ENCODE results near the gene CRYZL1. TPM values are rescaled to one million over a fixed set of nuclear protein-coding genes. Genes with fewer than 3 reads are reported as not detected.

Gene CRYZL1
- 26.4 and 28.5 TPM in 2 replicates for total RNA-seq

DNA sequence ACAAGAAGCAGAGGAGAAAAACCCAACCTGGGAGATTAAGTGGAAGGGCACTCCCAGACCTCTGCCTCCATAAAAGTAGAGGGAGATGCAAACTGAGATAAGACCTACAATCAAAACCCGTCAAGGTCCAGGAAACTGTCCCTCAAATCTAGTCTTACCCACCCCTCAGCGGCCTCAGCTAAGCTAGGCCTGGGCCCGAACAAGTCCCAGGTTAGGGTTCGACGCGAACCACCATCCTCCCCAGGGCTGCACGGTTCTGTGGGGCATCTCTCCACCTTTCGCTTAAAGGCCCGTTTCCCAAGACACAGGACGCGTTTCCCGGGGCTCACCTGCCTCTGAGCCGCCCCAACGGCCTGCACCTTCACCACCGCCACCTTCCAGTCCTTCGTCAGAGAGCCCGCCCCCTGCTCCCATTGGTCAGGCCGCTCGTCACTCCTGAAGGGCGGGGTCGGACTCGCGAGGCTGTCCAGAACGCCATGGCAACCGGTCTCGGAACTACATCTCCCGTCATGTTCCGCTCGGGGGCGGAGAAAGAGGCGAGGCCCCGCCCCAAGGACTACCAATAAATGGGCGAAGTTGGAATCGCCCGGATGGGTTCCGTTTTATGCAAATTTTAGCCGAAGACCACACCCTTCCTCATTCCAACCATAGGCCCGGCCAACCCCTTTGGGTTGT is at the start of gene CRYZL1:
Gene CRYZL1, minus strand, starts transcription at position 390 of the 675 bp plus-strand sequence. CDS start 10,190 bp downstream, outside the sequence.

DNA sequence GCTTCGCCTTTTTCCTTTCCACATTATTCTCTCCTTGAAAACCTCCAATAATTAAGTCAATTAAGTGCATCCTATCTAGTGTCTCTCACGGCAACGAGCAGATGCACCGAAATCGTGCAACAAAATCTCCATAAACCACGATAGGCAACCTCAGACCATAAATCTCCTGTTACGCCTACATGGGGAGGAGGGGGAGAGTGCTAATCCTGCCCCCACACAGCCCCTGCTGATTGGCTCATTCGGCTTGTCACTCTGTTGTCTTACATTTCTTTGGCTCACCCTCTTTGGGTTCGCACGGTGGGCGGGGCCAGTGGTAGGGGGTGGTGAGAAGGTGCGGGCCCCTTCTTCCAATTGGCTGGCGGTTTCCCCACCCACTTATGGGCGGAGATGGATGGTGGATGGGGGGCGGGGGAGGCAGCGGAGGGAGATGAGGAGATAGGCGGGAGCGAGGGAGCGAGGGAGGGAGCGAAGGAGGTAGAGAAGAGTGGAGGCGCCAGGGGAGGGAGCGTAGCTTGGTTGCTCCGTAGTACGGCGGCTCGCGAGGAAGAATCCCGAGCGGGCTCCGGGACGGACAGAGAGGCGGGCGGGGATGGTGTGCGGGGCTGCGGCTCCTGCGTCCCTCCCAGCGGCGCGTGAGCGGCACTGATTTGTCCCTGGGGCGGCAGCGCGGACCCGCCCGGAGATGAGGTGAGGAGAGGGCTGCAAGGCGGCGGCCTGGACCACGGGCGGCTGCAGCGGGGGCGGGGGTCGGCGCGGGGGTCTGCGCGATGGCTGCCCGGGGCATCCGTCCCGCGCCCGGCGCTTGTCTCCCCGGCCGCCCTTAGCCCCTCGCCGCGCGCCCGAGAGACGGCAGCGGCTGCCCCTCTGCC is 720 bp upstream of the CRYZL1 start, which contains the start of gene ITSN1:
Gene ITSN1, plus strand, starts transcription at position 475 of the 869 bp plus-strand sequence. CDS start 76,328 bp downstream, outside the sequence.

DNA sequence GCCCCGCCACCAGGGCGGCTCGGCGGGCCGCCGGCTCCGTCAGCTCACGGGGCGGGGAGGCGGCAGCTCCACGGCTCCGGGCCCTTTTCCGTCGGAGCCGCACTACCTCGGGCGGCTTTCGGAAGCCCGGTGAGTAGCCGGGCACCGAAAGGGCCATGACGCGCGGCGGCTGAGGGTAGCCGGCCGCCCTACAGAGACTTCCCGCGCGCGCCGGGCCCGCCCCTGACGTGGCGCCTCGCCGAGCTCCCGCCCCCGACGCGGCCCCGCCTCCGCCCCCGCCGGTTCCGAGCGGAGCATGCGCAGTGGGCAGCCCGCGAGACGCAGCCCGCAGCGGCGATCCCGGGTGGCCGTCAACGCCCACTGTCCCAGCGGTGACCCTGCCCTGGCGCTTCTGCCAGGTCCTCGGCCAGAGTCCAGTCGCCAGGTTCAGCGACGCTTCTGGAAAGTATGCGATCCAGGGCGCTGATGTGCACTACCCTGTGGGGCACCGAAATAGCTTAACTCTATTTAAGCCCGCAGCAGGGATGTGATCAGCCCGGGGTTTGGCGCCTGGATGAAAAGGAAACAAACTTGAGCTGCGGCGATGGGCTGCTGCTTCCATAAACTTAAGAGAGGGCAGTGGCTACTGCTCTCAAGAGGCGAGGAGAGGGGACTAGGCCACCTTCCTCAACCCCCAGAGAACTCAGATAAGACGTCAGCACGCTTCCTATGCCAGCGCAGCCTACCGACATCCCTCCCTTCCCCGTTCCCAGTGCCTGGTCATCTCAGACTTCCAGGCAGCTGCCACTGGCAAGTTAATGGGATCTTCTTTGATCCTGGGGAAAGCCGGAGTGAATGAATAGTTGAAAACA is 52.8 kb downstream of the CRYZL1 start, which contains the start of gene DONSON:
Gene DONSON, minus strand, starts transcription at position 200 of the 851 bp plus-strand sequence. Its CDS starts 43 bp downstream, at position 157.

DNA sequence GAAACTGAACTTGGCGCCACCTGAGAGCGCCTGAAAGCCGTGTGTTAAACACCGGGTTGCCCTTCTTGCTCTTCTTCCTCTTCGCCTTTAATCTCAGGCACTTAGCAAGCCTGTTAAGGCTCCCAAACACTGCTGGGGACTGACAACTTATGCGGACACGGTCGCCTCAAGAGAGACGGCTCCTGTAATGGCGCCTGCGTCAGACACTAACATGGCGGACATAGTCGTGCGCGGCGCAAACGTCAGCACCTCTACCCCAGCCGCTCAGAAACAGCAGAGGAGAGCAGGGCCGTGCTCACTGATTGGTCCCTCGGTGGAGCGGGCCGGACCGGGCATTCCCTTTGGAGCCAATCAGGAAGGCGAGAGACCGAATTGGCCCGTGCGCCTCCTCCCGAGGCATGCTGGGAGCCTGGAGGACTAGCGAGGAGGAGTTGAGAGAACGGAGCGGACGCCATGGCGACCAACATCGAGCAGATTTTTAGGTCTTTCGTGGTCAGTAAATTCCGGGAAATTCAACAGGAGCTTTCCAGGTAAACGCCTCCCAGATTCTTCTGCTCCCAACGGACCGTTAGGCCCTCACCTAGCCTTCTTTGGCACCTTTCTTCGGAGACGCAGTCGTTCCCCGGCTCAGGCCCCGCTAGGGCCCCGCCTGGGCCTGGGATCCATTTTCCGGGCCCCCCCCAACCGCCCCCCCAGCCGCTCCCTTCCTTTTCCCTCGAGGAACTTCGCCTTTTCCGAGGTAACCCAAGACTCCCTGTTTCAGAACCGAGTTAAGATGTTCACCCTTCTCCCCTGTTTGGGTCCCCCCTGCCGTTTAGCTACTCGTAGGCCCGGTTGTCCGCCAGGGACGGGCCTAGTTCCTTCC is 98.7 kb downstream of the CRYZL1 start, which contains the start of gene SON:
Gene SON, plus strand, starts transcription at position 399 of the 865 bp plus-strand sequence. Its CDS starts 55 bp downstream, at position 454.

DNA sequence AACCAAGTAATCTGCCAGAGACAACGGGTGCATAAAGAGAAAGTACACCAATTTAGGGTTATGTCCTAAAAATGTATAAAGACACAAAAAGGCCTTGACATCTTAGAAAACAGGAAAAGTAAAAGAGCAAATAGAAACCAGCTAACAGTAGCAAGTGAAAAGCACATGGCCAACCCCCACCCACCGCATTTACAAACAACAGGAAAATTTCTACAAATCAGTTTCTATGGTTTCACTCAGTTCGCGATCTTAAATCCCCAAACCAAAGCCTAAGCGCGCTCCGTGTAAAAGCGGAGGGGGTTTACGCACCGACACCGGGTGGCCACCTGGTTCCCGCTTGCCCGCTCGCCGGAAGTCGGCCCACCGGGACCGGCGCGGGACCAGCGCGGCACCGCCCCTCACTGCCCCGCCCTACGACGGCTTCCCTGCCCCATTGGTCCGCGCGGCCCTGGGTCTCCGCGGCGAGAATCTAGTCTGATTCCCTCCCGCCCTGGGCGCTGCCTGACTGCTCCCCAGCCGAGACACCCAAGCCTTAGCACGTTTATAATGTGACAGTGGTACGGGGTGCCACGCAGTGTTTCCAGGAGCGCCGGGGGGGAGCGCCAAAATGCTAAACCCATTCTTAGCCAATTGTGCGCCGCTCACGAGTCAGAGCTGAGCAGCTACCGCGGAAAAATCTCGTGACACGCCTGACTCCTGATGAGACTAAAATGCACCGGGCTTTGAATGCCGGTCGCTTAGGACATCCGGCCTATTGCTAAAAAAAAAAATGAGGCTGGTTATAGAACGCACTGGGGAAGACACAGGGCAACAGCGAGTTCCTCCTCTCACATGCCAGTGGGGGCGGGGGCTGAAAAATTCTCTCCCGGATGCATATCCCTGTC is 99.5 kb downstream of the CRYZL1 start, which contains the start of gene GART:
Gene GART, minus strand, starts transcription at position 362 of the 884 bp plus-strand sequence. CDS start 2,802 bp downstream, outside the sequence.

Other genes starting within 250 kb of the CRYZL1 start
- gene IFNGR2, start 238.3 kb downstream of the CRYZL1 start, total RNA-seq, result 44.1 and 47.6 TPM in 2 replicates
- gene TMEM50B, start 161.8 kb downstream of the CRYZL1 start, total RNA-seq, result 26.5 and 27.4 TPM in 2 replicates
- 1.6 and 1.8 TPM in 2 replicates for gene DNAJC28, start 150.0 kb downstream of the CRYZL1 start, total RNA-seq
- 53.3 and 81.5 TPM in 2 replicates for gene GART, start 99.6 kb downstream of the CRYZL1 start, total RNA-seq
- 121 and 150 TPM in 2 replicates for gene SON, start 98.7 kb downstream of the CRYZL1 start, total RNA-seq
- 6.4 and 6.9 TPM in 2 replicates for gene DONSON, start 53.1 kb downstream of the CRYZL1 start, total RNA-seq
- 47.7 and 48.9 TPM in 2 replicates for gene ITSN1, start 760 bp upstream of the CRYZL1 start, total RNA-seq

Data from dermis lymphatic vessel endothelial cell (primary cell).